AG04450 (cell line): ENCODE data around the gene TMEM41B. TPM values are rescaled to one million over a fixed set of nuclear protein-coding genes. Genes with fewer than 3 reads are reported as not detected.

Experiments
- CTCF ChIA-PET: fragments of 300-600, 350-600 bp; formaldehyde crosslinking; extraction: SDS; loops from one replicate; lab custom pipeline; 2022; ENCODE audit warnings: antibody characterized with exemption, inconsistent platforms; lab: Charles Lee
- POLR2A ChIA-PET: fragments of 350-600 bp; formaldehyde crosslinking; extraction: SDS; loops from one replicate; lab custom pipeline; 2021; ENCODE audit warnings: antibody characterized with exemption, inconsistent platforms; lab: Yijun Ruan, JAX
- DNase-seq: peaks from one replicate; pipeline ENCODE4 v3.0.0-alpha.2; 2011; ENCODE audit warnings: low read depth, low spot score
- H3K27ac ChIP-seq: one replicate; pipeline ENCODE4 v1.5.1; 2012; ENCODE audit warnings: low read depth, low read length, control low read depth
- H3K27me3 ChIP-seq: one replicate; pipeline ENCODE4 v1.6.0; 2012; ENCODE audit warnings: low read length; ENCODE audit not compliant: control insufficient read depth, insufficient read depth
- H3K4me3 ChIP-seq: 2 replicates; pipeline ENCODE4 v1.5.1; 2011; ENCODE audit warnings: mild to moderate bottlenecking, low read depth, low read length, control low read depth
- H3K9me3 ChIP-seq: 2 replicates; pipeline ENCODE4 v1.5.1; 2012; ENCODE audit warnings: low read length; ENCODE audit not compliant: control insufficient read depth, insufficient read depth
- CTCF ChIP-seq: IDR thresholded peaks from 2 replicates; pipeline ENCODE4 v1.5.1; 2011; ENCODE audit warnings: low read depth, low read length, control low read depth, inconsistent platforms
- polyA plus RNA-seq: library from polyadenylated mRNA; depleted of rRNA; stranded (reverse); fragments of >200 nt; gene quantifications from 2 replicates; pipeline ENCODE4 v1.2.3, GENCODE V29; 2011

Gene TMEM41B
- polyA plus RNA-seq, 1 experiment, result 26.3 TPM

GRCh38 chr11:9347100-9347499 is 32.7 kb upstream of the TMEM41B start:
- Histone ChIP-seq H3K27ac (no peak overlapping the region), H3K4me3 (no peak overlapping the region), H3K27me3 (peaks cover 3% of the 10 kb centered on the region), H3K9me3 (no peaks in the 10 kb centered on the region)
- TF ChIP-seq CTCF, result no peak
- no peak for DNase-seq
- POLR2A ChIA-PET, result interaction anchor here (0.6 kb wide), 1 partner anchor 25 kb away, joined by 6 read pairs; no protein-coding TSS in a partner anchor
- CTCF ChIA-PET, result interaction anchor here (0.7 to 1.1 kb wide), 3 partner anchors 58 to 161 kb away, joined by 3 read pairs; no protein-coding TSS in a partner anchor

- no peak for DNase-seq
- H3K27ac ChIP-seq, result no peak overlapping the region
- CTCF ChIA-PET, result no interaction called here
- POLR2A ChIA-PET, result no interaction called here
- H3K4me3 ChIP-seq, result no peak overlapping the region
- no peak for TF ChIP-seq CTCF
- H3K9me3 ChIP-seq, result no peaks in the 10 kb centered on the region
- peaks cover 2% of the 10 kb centered on the region for H3K27me3 ChIP-seq
These were observed 29.8 kb upstream of the TMEM41B start for GRCh38 chr11:9344061-9344680.

- ChIA-PET POLR2A (no interaction called here), CTCF (no interaction called here)
- DNase-seq, result no peak
These were observed 27.3 kb upstream of the TMEM41B start for GRCh38 chr11:9341638-9342178.

GRCh38 chr11:9332655-9333054 is 18.3 kb upstream of the TMEM41B start:
- CTCF ChIA-PET, result no interaction called here
- no peak for TF ChIP-seq CTCF
- no peaks in the 10 kb centered on the region for H3K27me3 ChIP-seq
- POLR2A ChIA-PET, result no interaction called here
- DNase-seq, result no peak
- no peak overlapping the region for H3K27ac ChIP-seq
- H3K9me3 ChIP-seq, result no peaks in the 10 kb centered on the region
- H3K4me3 ChIP-seq, result no peak overlapping the region

More at GRCh38 chr11:9341638-9342178, 27.3 kb upstream of the TMEM41B start:
- H3K27me3 ChIP-seq, result no peaks in the 10 kb centered on the region
- no peak for TF ChIP-seq CTCF
- no peaks in the 10 kb centered on the region for H3K9me3 ChIP-seq
- no peak overlapping the region for H3K4me3 ChIP-seq
- no peak overlapping the region for H3K27ac ChIP-seq
